ENCODE data around the gene SAXO1.

- TF ChIP-seq CTCF (IDR thresholded peaks at IDR 0.05 in 8 of 11, conservative IDR thresholded peaks at IDR 0.05 in 3 of 11) (no peak), POLR2A (IDR thresholded peaks at IDR 0.05) (no peak)
Measured at GRCh38 chr9:18891946-18892670, 140.9 kb downstream of the SAXO1 start.
